ENCODE results near the gene TRMT6.

Gene TRMT6

GRCh38 chr20:5973172-5973571 is 22.8 kb upstream of the TRMT6 start:
- Mint-ChIP-seq H3K27ac (no peak overlapping the region), H3K4me1 (ENCODE audit: low read depth) (no peaks in the 10 kb centered on the region), H3K4me3 (no peak overlapping the region), H3K9me3 (ENCODE audit: low read depth) (no peaks in the 10 kb centered on the region), H3K27me3 (no peaks in the 10 kb centered on the region), H3K36me3 (peaks cover 6% of the 10 kb centered on the region)

GRCh38 chr20:5971203-5971602 is 20.9 kb upstream of the TRMT6 start:
- Mint-ChIP-seq H3K36me3 (peaks cover 3% of the 10 kb centered on the region), H3K27me3 (no peaks in the 10 kb centered on the region), H3K4me1 (ENCODE audit: low read depth) (no peaks in the 10 kb centered on the region), H3K9me3 (ENCODE audit: low read depth) (no peaks in the 10 kb centered on the region), H3K27ac (no peak overlapping the region), H3K4me3 (no peak overlapping the region)

GRCh38 chr20:5970381-5970780 is 20.0 kb upstream of the TRMT6 start:
- Mint-ChIP-seq H3K27ac (no peak overlapping the region), H3K9me3 (ENCODE audit: low read depth) (no peaks in the 10 kb centered on the region), H3K4me3 (no peak overlapping the region), H3K4me1 (ENCODE audit: low read depth) (no peaks in the 10 kb centered on the region), H3K27me3 (no peaks in the 10 kb centered on the region), H3K36me3 (peaks cover 6% of the 10 kb centered on the region)

- H3K4me1 Mint-ChIP-seq (ENCODE audit: low read depth), result no peaks in the 10 kb centered on the region
- no peaks in the 10 kb centered on the region for H3K9me3 Mint-ChIP-seq (ENCODE audit: low read depth)
- no peak overlapping the region for H3K4me3 Mint-ChIP-seq
- no peak overlapping the region for H3K27ac Mint-ChIP-seq
- peaks cover 11% of the 10 kb centered on the region for H3K36me3 Mint-ChIP-seq
- H3K27me3 Mint-ChIP-seq, result no peaks in the 10 kb centered on the region
Observed at GRCh38 chr20:5969940-5970339, 19.6 kb upstream of the TRMT6 start.

GRCh38 chr20:5969348-5969935 is 19.1 kb upstream of the TRMT6 start:
- Mint-ChIP-seq H3K4me3 (no peak overlapping the region), H3K9me3 (ENCODE audit: low read depth) (no peaks in the 10 kb centered on the region), H3K27me3 (no peaks in the 10 kb centered on the region), H3K27ac (no peak overlapping the region), H3K36me3 (peaks cover 13% of the 10 kb centered on the region), H3K4me1 (ENCODE audit: low read depth) (no peaks in the 10 kb centered on the region)

GRCh38 chr20:5968462-5968861 is 18.1 kb upstream of the TRMT6 start:
- no peaks in the 10 kb centered on the region for H3K4me1 Mint-ChIP-seq (ENCODE audit: low read depth)
- no peak overlapping the region for H3K4me3 Mint-ChIP-seq
- peaks cover 18% of the 10 kb centered on the region for H3K36me3 Mint-ChIP-seq
- no peaks in the 10 kb centered on the region for H3K9me3 Mint-ChIP-seq (ENCODE audit: low read depth)
- no peaks in the 10 kb centered on the region for H3K27me3 Mint-ChIP-seq
- no peak overlapping the region for H3K27ac Mint-ChIP-seq

- no peaks in the 10 kb centered on the region for H3K9me3 Mint-ChIP-seq (ENCODE audit: low read depth)
- H3K4me3 Mint-ChIP-seq, result no peak overlapping the region
- H3K27me3 Mint-ChIP-seq, result no peaks in the 10 kb centered on the region
- no peak overlapping the region for H3K27ac Mint-ChIP-seq
- H3K36me3 Mint-ChIP-seq, result peaks cover 21% of the 10 kb centered on the region
- peaks cover 2% of the 10 kb centered on the region for H3K4me1 Mint-ChIP-seq (ENCODE audit: low read depth)
Observed at GRCh38 chr20:5967469-5967868, 17.1 kb upstream of the TRMT6 start.

- Mint-ChIP-seq H3K4me3 (peak overlapping the region; percentile 98), H3K9me3 (ENCODE audit: low read depth) (no peaks in the 10 kb centered on the region), H3K36me3 (peaks cover 13% of the 10 kb centered on the region), H3K27ac (peak overlapping the region; percentile 96), H3K4me1 (ENCODE audit: low read depth) (peaks cover 40% of the 10 kb centered on the region), H3K27me3 (no peaks in the 10 kb centered on the region)
Observed at GRCh38 chr20:5949943-5950270, 426 bp downstream of the TRMT6 start.

- Mint-ChIP-seq H3K4me3 (peak overlapping the region; percentile 7), H3K4me1 (ENCODE audit: low read depth) (peaks cover 40% of the 10 kb centered on the region), H3K27ac (peak overlapping the region; percentile 46)
Observed at GRCh38 chr20:5947276-5947675, 3.1 kb downstream of the TRMT6 start.

GRCh38 chr20:5945963-5946362 is 4.4 kb downstream of the TRMT6 start:
- Mint-ChIP-seq H3K36me3 (peaks cover 6% of the 10 kb centered on the region), H3K4me3 (no peak overlapping the region), H3K27ac (no peak overlapping the region), H3K9me3 (ENCODE audit: low read depth) (no peaks in the 10 kb centered on the region), H3K4me1 (ENCODE audit: low read depth) (peaks cover 29% of the 10 kb centered on the region), H3K27me3 (no peaks in the 10 kb centered on the region)

More at GRCh38 chr20:5947276-5947675, 3.1 kb downstream of the TRMT6 start:
- no peaks in the 10 kb centered on the region for H3K9me3 Mint-ChIP-seq (ENCODE audit: low read depth)
- H3K27me3 Mint-ChIP-seq, result no peaks in the 10 kb centered on the region
- H3K36me3 Mint-ChIP-seq, result peaks cover 6% of the 10 kb centered on the region

GRCh38 chr20:5938456-5939029 is 11.8 kb downstream of the TRMT6 start:
- Mint-ChIP-seq H3K9me3 (ENCODE audit: low read depth) (no peaks in the 10 kb centered on the region), H3K27ac (no peak overlapping the region), H3K4me3 (no peak overlapping the region), H3K4me1 (ENCODE audit: low read depth) (peaks cover 5% of the 10 kb centered on the region), H3K36me3 (peaks cover 4% of the 10 kb centered on the region), H3K27me3 (no peaks in the 10 kb centered on the region)

GRCh38 chr20:5936238-5936637 is 14.1 kb downstream of the TRMT6 start:
- no peak overlapping the region for H3K4me3 Mint-ChIP-seq
- peaks cover 4% of the 10 kb centered on the region for H3K36me3 Mint-ChIP-seq
- H3K27ac Mint-ChIP-seq, result no peak overlapping the region
- H3K27me3 Mint-ChIP-seq, result no peaks in the 10 kb centered on the region
- peaks cover 5% of the 10 kb centered on the region for H3K4me1 Mint-ChIP-seq (ENCODE audit: low read depth)
- H3K9me3 Mint-ChIP-seq (ENCODE audit: low read depth), result no peaks in the 10 kb centered on the region

GRCh38 chr20:5935384-5935783 is 14.9 kb downstream of the TRMT6 start:
- H3K27me3 Mint-ChIP-seq, result no peaks in the 10 kb centered on the region
- H3K36me3 Mint-ChIP-seq, result peaks cover 4% of the 10 kb centered on the region
- H3K4me3 Mint-ChIP-seq, result no peak overlapping the region
- peaks cover 5% of the 10 kb centered on the region for H3K4me1 Mint-ChIP-seq (ENCODE audit: low read depth)
- no peaks in the 10 kb centered on the region for H3K9me3 Mint-ChIP-seq (ENCODE audit: low read depth)
- no peak overlapping the region for H3K27ac Mint-ChIP-seq

- Mint-ChIP-seq H3K27ac (no peak overlapping the region), H3K36me3 (peaks cover 4% of the 10 kb centered on the region), H3K9me3 (ENCODE audit: low read depth) (no peaks in the 10 kb centered on the region), H3K4me3 (no peak overlapping the region), H3K4me1 (ENCODE audit: low read depth) (peaks cover 5% of the 10 kb centered on the region), H3K27me3 (no peaks in the 10 kb centered on the region)
Observed at GRCh38 chr20:5933802-5934436, 16.4 kb downstream of the TRMT6 start.

GRCh38 chr20:5932796-5933195 is 17.5 kb downstream of the TRMT6 start:
- Mint-ChIP-seq H3K27ac (no peak overlapping the region), H3K36me3 (peaks cover 1% of the 10 kb centered on the region), H3K9me3 (ENCODE audit: low read depth) (no peaks in the 10 kb centered on the region), H3K4me3 (no peak overlapping the region), H3K4me1 (ENCODE audit: low read depth) (peaks cover 5% of the 10 kb centered on the region), H3K27me3 (no peaks in the 10 kb centered on the region)

GRCh38 chr20:5931411-5931810 is 18.9 kb downstream of the TRMT6 start:
- H3K4me3 Mint-ChIP-seq, result no peak overlapping the region
- H3K9me3 Mint-ChIP-seq (ENCODE audit: low read depth), result no peaks in the 10 kb centered on the region
- no peaks in the 10 kb centered on the region for H3K27me3 Mint-ChIP-seq
- no peaks in the 10 kb centered on the region for H3K36me3 Mint-ChIP-seq
- no peak overlapping the region for H3K27ac Mint-ChIP-seq
- peaks cover 5% of the 10 kb centered on the region for H3K4me1 Mint-ChIP-seq (ENCODE audit: low read depth)

Measured in activated naive CD8-positive, alpha-beta T cell (primary cell).